Mesothelial cell of epicardium (in vitro differentiated cells): ENCODE data around the gene DNAH6. TPM values are rescaled to one million over a fixed set of nuclear protein-coding genes. Genes with fewer than 3 reads are reported as not detected.

Experiments used
- DNase-seq, 2 experiments: peaks; one replicate each; pipeline ENCODE4 v3.0.0; 2021; ENCODE audit warnings: low spot score in 2 of 2; ENCODE audit not compliant: unreplicated experiment in 2 of 2
- H3K27ac Mint-ChIP-seq: 2 replicates; pipeline ENCODE4 v1.8.0; 2021; ENCODE audit warnings: mixed read lengths
- H3K27me3 Mint-ChIP-seq: 2 replicates; pipeline ENCODE4 v1.8.0; 2021; ENCODE audit warnings: low read depth, mixed read lengths
- H3K36me3 Mint-ChIP-seq: 2 replicates; pipeline ENCODE4 v1.8.0; 2021; ENCODE audit warnings: mixed read lengths
- H3K4me1 Mint-ChIP-seq: 2 replicates; pipeline ENCODE4 v1.8.0; 2021; ENCODE audit warnings: mixed read lengths
- H3K4me3 Mint-ChIP-seq: 2 replicates; pipeline ENCODE4 v1.8.0; 2021; ENCODE audit warnings: mild to moderate bottlenecking, moderate library complexity, mixed read lengths
- H3K9me3 Mint-ChIP-seq: 2 replicates; pipeline ENCODE4 v1.8.0; 2021; ENCODE audit warnings: mixed read lengths
- total RNA-seq: library from RNA; stranded (reverse); gene quantifications from 3 replicates; pipeline ENCODE4 v1.2.1, GENCODE V29; 2021
- TF ChIP-seq, protein P1 (sequence below): fragments of 200-600 bp; sonication (generic); IDR thresholded peaks from one replicate; pipeline ENCODE4 v1.5.0; 2021; ENCODE audit warnings: antibody characterized with exemption; ENCODE audit not compliant: unreplicated experiment

The DNAH6 gene
- total RNA-seq, 1 donor from 2014 or later: 0.54 TPM

DNA sequence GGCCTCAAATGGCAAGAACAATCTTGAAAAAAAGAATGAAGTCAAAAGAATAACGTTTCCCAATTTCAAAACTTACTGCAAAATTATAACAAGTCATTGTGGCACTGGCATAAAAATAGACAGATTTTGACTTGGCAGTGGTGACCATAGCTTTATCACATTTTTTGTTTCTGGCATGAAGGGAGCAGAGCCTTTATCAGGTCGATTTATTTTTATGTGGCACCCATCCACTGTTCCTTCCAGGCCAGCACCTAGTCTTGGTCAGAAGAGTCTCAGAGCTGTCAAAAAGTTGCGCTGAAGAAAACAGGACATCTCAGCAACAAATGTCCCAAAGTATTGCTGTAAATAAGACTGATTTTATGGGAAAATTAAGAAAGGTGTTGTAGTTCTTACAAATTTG, 272.2 kb downstream of the DNAH6 start:
- TF ChIP-seq, protein P1, sequence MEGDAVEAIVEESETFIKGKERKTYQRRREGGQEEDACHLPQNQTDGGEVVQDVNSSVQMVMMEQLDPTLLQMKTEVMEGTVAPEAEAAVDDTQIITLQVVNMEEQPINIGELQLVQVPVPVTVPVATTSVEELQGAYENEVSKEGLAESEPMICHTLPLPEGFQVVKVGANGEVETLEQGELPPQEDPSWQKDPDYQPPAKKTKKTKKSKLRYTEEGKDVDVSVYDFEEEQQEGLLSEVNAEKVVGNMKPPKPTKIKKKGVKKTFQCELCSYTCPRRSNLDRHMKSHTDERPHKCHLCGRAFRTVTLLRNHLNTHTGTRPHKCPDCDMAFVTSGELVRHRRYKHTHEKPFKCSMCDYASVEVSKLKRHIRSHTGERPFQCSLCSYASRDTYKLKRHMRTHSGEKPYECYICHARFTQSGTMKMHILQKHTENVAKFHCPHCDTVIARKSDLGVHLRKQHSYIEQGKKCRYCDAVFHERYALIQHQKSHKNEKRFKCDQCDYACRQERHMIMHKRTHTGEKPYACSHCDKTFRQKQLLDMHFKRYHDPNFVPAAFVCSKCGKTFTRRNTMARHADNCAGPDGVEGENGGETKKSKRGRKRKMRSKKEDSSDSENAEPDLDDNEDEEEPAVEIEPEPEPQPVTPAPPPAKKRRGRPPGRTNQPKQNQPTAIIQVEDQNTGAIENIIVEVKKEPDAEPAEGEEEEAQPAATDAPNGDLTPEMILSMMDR: no peak

GRCh38 chr2:84792856-84793522, 276.7 kb downstream of the DNAH6 start:
- Mint-ChIP-seq H3K4me3 (no peak overlapping the region), H3K36me3 (no peaks in the 10 kb centered on the region), H3K27me3 (no peaks in the 10 kb centered on the region)

More for the DNA sequence above, 272.2 kb downstream of the DNAH6 start:
- peaks cover 7% of the 10 kb centered on the region for H3K9me3 Mint-ChIP-seq
- H3K4me3 Mint-ChIP-seq: no peak overlapping the region
- no peak for DNase-seq
- H3K27ac Mint-ChIP-seq: no peak overlapping the region
- no peaks in the 10 kb centered on the region for H3K36me3 Mint-ChIP-seq
- H3K27me3 Mint-ChIP-seq: no peaks in the 10 kb centered on the region
- no peaks in the 10 kb centered on the region for H3K4me1 Mint-ChIP-seq

DNA sequence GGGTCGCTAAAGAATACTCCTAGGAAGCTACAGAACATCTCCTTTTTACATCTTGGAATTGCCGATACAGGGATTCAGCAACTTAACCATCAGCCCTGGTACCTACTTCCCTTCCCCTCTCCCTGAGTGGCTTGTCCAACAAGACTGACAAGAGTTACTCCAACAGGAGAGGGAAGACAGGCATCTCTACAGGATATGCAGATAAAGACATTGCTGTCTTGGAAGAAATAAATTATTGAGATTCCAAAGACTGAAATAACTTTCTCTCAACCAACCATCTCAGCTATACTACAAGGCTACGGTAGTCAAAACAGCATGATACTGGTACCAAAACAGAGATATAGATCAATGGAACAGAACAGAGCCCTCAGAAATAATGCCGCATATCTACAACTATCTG, 277.3 kb downstream of the DNAH6 start:
- H3K4me3 Mint-ChIP-seq: no peak overlapping the region
- no peak for DNase-seq
- peaks cover 10% of the 10 kb centered on the region for H3K9me3 Mint-ChIP-seq
- no peaks in the 10 kb centered on the region for H3K4me1 Mint-ChIP-seq
- no peak overlapping the region for H3K27ac Mint-ChIP-seq
- H3K36me3 Mint-ChIP-seq: no peaks in the 10 kb centered on the region
- no peaks in the 10 kb centered on the region for H3K27me3 Mint-ChIP-seq
- TF ChIP-seq, protein P1: no peak

More at GRCh38 chr2:84792856-84793522, 276.7 kb downstream of the DNAH6 start:
- DNase-seq: no peak
- Mint-ChIP-seq H3K4me1 (no peaks in the 10 kb centered on the region), H3K27ac (no peak overlapping the region), H3K9me3 (peaks cover 10% of the 10 kb centered on the region)
- TF ChIP-seq, protein P1: no peak

DNA sequence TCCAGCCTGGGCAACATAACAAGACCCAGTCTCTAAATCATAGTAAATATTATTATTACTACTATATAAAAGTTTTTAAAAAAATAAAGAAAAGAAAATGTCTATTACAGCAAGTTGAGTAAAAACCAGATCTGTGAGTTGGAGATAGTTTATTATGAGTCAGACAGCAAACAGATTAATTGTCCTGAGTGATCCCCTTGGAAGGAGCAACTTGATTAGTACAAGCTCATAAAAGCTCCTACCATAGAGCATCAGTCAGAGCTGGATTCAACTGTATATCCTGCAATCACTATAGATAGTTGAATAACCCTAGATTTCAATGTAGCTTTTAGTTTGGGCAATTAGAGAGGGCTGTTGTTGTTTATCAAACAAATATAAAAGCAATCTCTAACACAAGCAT, 280.5 kb downstream of the DNAH6 start:
- Mint-ChIP-seq H3K36me3 (no peaks in the 10 kb centered on the region), H3K9me3 (peaks cover 17% of the 10 kb centered on the region), H3K27ac (no peak overlapping the region), H3K4me1 (no peaks in the 10 kb centered on the region), H3K4me3 (no peak overlapping the region), H3K27me3 (no peaks in the 10 kb centered on the region)
- DNase-seq: no peak
- TF ChIP-seq, protein P1: no peak

GRCh38 chr2:84797271-84797670, 281.0 kb downstream of the DNAH6 start:
- Mint-ChIP-seq H3K27me3 (no peaks in the 10 kb centered on the region), H3K4me3 (no peak overlapping the region), H3K4me1 (no peaks in the 10 kb centered on the region), H3K27ac (no peak overlapping the region), H3K36me3 (no peaks in the 10 kb centered on the region), H3K9me3 (peaks cover 19% of the 10 kb centered on the region)
- TF ChIP-seq, protein P1: no peak
- DNase-seq: no peak

DNA sequence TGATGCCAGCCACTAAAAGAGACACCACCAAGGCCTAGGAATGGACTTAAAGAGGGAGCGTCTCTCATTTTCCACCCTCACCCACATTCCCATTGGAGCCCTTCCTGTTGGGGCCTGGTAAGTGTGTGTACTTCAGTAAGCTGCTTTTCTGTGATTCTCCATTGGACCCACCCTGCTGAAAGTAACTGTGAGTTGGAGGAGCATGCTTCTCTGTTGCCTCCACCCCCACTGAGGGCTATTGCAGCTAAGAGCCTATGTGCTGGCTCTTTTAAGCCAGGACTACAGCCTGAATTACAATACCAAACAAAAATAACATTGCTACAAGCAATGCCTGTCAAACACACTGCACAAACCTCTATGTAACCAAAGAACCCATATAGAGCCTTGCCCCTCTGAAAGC, 283.5 kb downstream of the DNAH6 start:
- Mint-ChIP-seq H3K9me3 (peaks cover 21% of the 10 kb centered on the region), H3K4me3 (no peak overlapping the region), H3K27ac (no peak overlapping the region), H3K36me3 (no peaks in the 10 kb centered on the region), H3K27me3 (peaks cover 2% of the 10 kb centered on the region), H3K4me1 (no peaks in the 10 kb centered on the region)
- DNase-seq: no peak
- TF ChIP-seq, protein P1: no peak
